ENCODE data around the gene DNAH7.
"Not testable (repeated sequence)": the region's sequence is repeated elsewhere in the genome, so short reads cannot be mapped to it uniquely, and the experiment has no call there.

Gene DNAH7

GRCh38 chr2:196068271-196069209 is at the start of gene DNAH7:
DNAH7 (minus strand) TSS chr2:196068837; CDS start chr2:196068711, 126 bp downstream.
- DNase-seq = peak; percentile 35 to 92 (median 78)

- peak in 1 of 58 donors; percentile 39 for DNase-seq
Measured at GRCh38 chr2:196117214-196117705, 48.6 kb upstream of the DNAH7 start.

DNA sequence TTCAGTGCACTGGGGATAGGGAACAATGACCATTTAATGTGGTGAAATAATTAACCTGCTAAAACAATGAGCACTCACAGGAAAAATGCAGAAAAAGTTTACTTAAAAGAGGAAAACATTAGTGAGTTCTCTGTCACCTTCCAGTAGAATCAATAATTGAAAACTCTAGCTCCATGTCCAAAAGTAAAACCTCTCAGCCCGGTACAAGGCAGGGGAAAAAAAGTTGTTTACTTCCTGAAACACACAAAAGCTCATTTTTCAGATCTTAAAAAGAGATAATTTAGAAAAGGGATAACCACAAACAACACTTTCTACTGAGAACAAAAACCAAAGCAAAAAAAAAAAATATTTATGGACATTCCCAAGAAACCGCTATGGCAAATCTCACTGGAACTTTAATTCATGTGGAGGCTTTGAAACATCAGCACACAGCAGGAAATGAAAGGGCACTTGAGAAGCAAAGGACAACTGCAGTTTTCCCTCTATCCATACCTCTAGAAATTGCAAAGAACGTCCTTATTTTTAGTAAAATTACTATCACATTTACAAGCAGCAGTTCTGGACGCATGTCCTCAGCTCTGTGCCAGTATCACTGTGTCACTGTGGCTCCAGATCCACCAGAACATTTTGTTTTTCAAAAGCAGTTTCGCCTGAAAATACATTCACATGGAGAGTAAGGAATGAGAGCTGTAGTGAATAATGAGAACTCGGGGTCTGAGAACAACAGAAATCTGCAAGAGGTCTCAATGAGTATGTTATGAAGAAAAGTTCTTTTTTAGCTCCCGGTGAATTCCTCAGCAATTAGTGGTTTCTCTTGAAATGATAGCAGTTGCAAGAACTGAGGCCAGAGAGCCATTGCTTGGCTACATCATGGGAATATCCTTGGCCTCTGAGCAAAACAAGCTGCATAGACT is 44.7 kb upstream of the DNAH7 start:
- DNase-seq = peak in 19 of 58 donors; percentile 1 to 56 (median 14)

DNA sequence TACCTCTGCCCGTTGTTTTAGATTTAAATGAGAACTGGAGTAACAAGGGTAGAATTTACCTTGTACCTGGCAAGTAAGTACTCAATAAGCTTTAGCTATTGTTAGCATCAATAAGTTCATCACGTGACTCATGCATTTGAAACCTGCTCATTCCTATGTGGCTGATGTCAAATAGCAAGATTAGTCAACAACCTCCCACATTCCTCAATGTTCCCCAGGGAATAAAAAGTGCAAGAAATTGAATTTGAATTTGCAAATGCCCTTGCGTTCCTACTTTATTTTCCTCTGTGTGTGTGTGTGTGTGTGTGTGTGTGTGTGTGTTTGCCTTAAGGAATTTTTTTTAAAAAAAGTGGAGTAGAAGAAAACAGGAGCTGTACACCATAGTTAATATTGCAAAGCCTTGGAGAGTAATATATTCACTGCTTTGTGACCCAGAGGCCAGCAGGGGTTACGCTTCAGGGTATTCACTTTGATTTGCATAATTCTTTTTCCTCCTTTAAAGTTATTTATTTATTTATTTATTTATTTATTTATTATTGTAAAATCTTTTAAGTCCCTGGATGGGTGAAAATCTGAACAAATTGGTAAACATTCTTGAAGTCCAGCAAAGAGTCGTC is 43.9 kb upstream of the DNAH7 start:
- no peak for DNase-seq

DNA sequence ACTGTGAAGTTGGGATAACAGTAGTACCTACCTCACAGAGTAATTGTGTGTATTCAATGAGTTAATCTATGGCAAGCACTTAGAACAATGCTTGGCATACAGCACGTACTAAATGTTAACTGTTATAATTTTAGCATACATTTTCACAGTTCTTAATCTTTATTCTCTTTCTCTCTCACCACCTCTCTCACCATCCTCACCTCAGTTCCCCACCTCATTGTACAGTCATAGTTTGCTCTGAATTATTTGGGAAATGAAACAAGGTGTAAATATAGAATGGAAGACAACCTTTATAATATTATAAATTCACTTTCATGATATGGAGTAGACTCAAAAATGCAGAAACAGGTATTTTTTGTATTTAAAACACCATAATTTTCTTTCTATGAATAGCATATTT is 40.0 kb upstream of the DNAH7 start:
- no peak for DNase-seq

DNA sequence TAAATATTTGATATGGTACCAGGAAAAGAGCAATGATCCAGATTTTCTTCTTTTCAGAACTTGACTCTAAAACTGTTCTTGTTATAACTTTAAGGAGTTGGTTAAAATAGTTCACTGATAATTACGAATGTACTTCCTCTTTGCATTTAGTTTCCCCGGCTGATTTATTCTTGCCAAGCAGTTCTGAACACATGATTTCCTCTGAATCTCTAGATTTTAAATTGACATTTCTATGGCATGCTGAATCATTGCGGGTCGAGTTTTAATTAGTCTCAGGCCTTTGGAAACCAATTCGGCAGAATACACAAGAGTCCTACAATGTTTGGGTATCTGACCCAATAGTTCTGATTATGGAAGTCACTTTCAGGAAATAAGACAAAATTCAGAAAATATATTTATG is 37.3 kb upstream of the DNAH7 start:
- no peak for DNase-seq

GRCh38 chr2:196104066-196104465 is 35.4 kb upstream of the DNAH7 start:
- no peak for DNase-seq

DNA sequence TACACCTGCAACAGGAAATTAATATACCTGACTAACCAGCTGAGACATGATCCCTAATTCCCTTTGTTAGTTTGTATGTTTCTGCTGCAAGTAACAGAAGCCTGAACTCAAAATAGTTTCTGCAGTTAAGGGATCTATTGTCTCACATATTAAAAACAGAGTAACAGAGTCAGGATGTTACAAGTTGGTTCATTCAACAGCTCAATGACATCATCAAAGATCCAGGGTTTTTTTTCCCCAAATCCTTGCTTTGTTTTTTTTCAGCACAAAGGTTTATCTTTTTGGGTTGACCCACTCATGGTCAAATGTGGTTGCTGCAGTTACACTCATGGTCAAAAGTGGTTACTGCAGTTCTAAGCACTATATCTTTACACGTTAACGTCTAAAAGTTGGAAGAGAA is 35.0 kb upstream of the DNAH7 start:
- no peak for DNase-seq

- DNase-seq = no peak
Measured at GRCh38 chr2:196101325-196101991, 32.8 kb upstream of the DNAH7 start.

DNA sequence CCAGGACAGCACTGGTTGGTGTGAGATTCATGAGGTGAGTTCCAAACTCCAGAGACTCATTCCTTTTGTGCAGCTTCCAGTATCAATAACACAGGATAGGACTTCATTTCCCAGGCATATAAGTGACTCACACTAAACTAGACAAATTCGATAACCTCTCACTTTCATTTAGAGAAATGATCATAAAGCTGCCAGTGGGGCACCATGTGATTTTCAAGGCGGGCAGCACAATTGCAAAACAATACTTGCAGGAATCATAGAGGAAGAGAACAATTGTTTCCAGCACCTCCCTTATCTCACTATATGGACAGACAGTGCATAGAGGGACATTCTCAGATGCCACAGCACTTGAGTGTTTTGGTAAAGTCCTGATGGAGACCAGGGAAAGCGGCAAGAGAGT is 31.3 kb upstream of the DNAH7 start:
- DNase-seq = no peak

- DNase-seq = no peak
Measured at GRCh38 chr2:196097864-196098660, 29.4 kb upstream of the DNAH7 start.

DNA sequence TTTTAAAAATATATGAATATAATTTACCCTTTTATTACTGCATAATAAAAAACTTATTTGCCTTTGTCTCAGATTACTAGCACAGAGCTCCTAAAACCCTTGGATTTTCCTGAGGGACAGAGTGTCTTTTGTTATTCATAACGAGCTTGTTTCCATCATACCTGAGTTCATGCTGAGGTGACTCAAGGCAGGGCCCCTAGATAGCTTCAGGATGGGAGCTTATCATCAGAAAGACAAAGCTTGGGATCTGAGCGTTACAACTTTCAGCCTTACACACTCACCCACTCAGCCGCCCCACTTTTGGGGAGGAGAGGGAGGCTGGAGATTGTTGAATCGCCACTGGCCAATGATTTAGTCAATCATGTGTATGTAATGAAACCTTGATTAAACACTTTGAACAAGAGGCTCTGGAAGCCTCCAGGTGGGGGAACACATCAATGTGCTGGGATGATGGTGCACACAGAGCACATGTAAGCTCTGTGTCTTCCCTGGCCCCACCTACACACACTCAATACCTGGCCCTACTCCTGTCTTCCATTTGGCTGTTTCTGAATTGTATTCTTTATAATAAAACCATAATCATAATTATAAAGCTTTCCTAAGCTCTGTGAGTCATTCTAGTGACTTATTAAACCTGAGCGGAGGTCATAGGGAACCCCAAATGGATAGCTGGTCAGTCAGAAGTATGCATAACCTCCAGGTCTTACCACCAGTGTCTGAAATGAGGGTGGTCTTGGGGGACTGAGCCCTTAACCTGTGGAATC is 28.5 kb upstream of the DNAH7 start:
- DNase-seq = no peak

DNA sequence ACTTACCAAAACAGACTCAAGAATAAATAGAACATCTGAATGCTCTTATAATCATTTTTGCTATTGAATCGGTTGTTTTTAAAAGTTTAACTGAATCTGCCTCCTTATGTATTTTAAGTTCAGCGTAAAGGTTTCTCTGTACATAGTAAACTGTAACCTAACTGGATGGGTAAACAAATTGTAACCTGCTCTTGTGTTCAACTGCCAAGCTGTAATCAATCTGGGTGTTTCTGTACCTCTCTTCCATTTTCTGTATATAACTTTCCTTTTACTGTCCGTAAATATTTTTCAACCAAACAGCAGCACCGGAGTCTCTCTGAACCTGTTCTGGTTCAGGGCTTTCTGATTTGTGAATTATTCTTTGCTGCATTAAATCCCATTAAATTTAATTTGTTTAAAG is 27.6 kb upstream of the DNAH7 start:
- DNase-seq = no peak

- DNase-seq = not testable (repeated sequence)
Measured at GRCh38 chr2:196089448-196089847, 20.8 kb upstream of the DNAH7 start.

DNA sequence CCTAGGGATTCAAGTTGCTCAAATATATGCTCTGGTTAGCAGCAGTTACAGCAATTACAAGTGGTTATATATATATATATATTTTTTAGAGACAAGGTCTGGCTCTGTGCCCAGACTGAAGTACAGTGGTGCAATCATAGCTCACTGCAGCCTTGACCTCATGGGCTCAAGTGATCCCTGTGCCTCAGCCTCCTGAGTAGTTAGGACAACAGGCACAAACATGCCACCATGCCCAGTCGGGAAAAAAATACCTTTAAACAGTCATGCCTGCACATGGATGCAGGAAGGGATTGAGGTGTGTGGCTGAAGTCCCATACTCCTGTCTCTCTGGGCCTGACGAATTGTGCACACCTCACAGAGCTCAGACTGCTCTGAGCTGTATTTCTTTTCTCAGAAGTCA is 19.6 kb upstream of the DNAH7 start:
- DNase-seq = no peak

DNA sequence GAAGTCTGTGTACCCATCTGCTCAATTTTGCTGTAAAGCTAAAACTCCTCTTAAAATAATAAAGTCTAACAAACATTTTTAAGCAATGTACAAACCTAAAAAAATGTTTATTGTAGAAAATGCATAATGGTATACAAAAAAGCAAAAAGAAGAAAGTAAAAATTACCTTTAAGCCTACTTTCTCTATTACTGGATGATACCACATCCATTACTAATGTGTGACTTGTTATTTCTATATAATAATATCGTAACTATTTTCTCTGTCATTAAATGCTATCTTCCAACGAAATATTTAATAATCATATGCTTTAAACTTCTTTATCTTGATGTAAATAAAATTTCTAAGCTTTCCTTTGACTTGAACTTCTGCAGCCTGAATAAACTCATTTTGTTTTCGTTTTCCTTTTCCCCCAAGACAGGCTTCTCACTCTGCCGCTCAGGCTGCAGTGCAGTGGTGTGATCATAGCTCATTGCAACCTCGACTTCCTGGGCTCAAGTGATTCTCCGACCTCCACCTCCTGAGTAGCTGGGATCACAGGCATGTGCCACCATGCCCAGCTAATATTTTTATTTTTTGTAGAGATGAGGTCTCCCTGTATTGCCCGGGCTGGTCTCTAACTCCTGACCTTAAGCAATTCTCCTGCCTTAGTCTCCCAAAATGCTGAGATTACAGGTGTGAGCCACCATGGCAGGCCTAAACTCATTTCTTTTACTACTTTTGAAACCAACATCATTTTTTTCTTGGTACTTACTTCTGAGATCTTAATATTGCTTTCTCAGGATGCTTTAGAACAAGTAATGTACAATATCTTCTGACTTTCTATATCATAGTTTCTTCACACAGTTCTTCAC is 18.1 kb upstream of the DNAH7 start:
- no peak for DNase-seq

GRCh38 chr2:196083601-196084000 is 15.0 kb upstream of the DNAH7 start:
- no peak for DNase-seq

GRCh38 chr2:196080526-196080925 is 11.9 kb upstream of the DNAH7 start:
- no peak for DNase-seq

All from anterior cingulate cortex (tissue), 58 donors.